OCI-LY7 (cell line): Measurements from ENCODE around the gene RAF1. TPM values are rescaled to one million over a fixed set of nuclear protein-coding genes. Genes with fewer than 3 reads are reported as not detected.
A peak's percentile ranks its signal among the peaks of the same experiment; 100 is the strongest.

Source experiments
- BruUV-seq: library from RNA; stranded (reverse); fragments of 400-500 nt; replicated peaks from 2 replicates; lab custom pipeline; 2021; lab: Mats Ljungman, UMichigan
- CTCF ChIA-PET: fragments of 300-600 bp; sonication (Branson Sonifier 250); formaldehyde crosslinking; loops from one replicate; lab custom pipeline; 2022; ENCODE audit warnings: antibody characterized with exemption; ENCODE audit not compliant: unreplicated experiment; lab: Charles Lee
- POLR2A ChIA-PET: fragments of 300-600 bp; sonication (Branson Sonifier 250); formaldehyde crosslinking; loops from one replicate; lab custom pipeline; 2022; ENCODE audit warnings: antibody characterized with exemption; lab: Charles Lee
- DNase-seq: peaks from one replicate; pipeline ENCODE4 v3.0.0-alpha.2; 2015; ENCODE audit warnings: low spot score
- H2AFZ ChIP-seq: fragments of 200-600 bp; sonication (generic), shearing (Covaris generic); 2 replicates; pipeline ENCODE4 v1.6.1; 2014; ENCODE audit warnings: mild to moderate bottlenecking, antibody characterized with exemption, low read length, moderate library complexity
- H3K27ac ChIP-seq: fragments of 200-600 bp; sonication (generic); 2 replicates; pipeline ENCODE4 v1.5.1; 2014; ENCODE audit warnings: mixed run types, low read depth, mild to moderate bottlenecking, moderate library complexity, low read length, inconsistent platforms; ENCODE audit not compliant: poor library complexity, severe bottlenecking
- H3K36me3 ChIP-seq: fragments of 200-600 bp; sonication (generic); 2 replicates; pipeline ENCODE4 v1.6.1; 2014; ENCODE audit warnings: mild to moderate bottlenecking, antibody characterized with exemption, low read length, moderate library complexity, mixed read lengths; ENCODE audit not compliant: insufficient read depth
- H3K4me1 ChIP-seq: fragments of 200-600 bp; sonication (generic); 2 replicates; pipeline ENCODE4 v1.5.1; 2014; ENCODE audit warnings: mild to moderate bottlenecking, low read length; ENCODE audit not compliant: insufficient read depth, poor library complexity, severe bottlenecking
- H3K4me2 ChIP-seq: fragments of 200-600 bp; sonication (generic); 2 replicates; pipeline ENCODE4 v1.6.1; 2014; ENCODE audit warnings: mild to moderate bottlenecking, low read length
- H3K4me3 ChIP-seq: fragments of 200-600 bp; sonication (generic); 2 replicates; pipeline ENCODE4 v1.5.1; 2014; ENCODE audit warnings: mild to moderate bottlenecking, low read depth, low read length; ENCODE audit not compliant: poor library complexity, severe bottlenecking
- H3K79me2 ChIP-seq: fragments of 200-600 bp; sonication (generic); 2 replicates; pipeline ENCODE4 v1.6.1; 2016; ENCODE audit warnings: low read depth, mild to moderate bottlenecking, low read length, moderate library complexity, mixed read lengths; ENCODE audit not compliant: insufficient read depth
- H3K9me2 ChIP-seq: fragments of 200-600 bp; sonication (generic); 2 replicates; pipeline ENCODE4 v1.6.1; 2016; ENCODE audit warnings: mild to moderate bottlenecking, low read length, mixed read lengths; ENCODE audit not compliant: insufficient read depth
- H3K9me3 ChIP-seq: fragments of 200-600 bp; sonication (generic); 2 replicates; pipeline ENCODE4 v1.6.1; 2014; ENCODE audit warnings: mild to moderate bottlenecking, mixed run types, low read length, mixed read lengths
- H4K20me1 ChIP-seq: fragments of 200-600 bp; sonication (generic); 2 replicates; pipeline ENCODE4 v1.6.1; 2014; ENCODE audit warnings: mild to moderate bottlenecking, antibody characterized with exemption, low read length, moderate library complexity, mixed read lengths; ENCODE audit not compliant: insufficient read depth
- EZH2phosphoT487 ChIP-seq: fragments of 200-600 bp; sonication (generic); IDR thresholded peaks from 2 replicates; pipeline ENCODE4 v1.6.1; 2018; ENCODE audit warnings: low read depth, borderline replicate concordance, mild to moderate bottlenecking, mixed run types, antibody characterized with exemption, low read length, moderate library complexity, mixed read lengths
- intact Hi-C: fragments of 100-400 bp; cut with micrococcal nuclease; formaldehyde crosslinking; loops from one replicate; pipeline ENCODE4 v1.10.0; 2022; ENCODE audit not compliant: unreplicated experiment
- total RNA-seq, 2 experiments: library from RNA; depleted of rRNA in 1 of 2; stranded (reverse); fragments of >200 nt in 1 of 2; shearing (Covaris generic) in 1 of 2; gene quantifications; 2 replicates each; pipeline ENCODE4 v1.2.3, GENCODE V29; 2014 to 2022
- TF ChIP-seq, protein P1 (sequence below): fragments of 200-600 bp; sonication (generic); conservative IDR thresholded peaks from 2 replicates; pipeline ENCODE4 v1.5.1; 2014; ENCODE audit warnings: mild to moderate bottlenecking, antibody characterized with exemption, low read length, moderate library complexity, mixed read lengths

Gene RAF1
- total RNA-seq, 2 experiments from 2014 or later, result 88.0 to 90.8 TPM

DNA sequence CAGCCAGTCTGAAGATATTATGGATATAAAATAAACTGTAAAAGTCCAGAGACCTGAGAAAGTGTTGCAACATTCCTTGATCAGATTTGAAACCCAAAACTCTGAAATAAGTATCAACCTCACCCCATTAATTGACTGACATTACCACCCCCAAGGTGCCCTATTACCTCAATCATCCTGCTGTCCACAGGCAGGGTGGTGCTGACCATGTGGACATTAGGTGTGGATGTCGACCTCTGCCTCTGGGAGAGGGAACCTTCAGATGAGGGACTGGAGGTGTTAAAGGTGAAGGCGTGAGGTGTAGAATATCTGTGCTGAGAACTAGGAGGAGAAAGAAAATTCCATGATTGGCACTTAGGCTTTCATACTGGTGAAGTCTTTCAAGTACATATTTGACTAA, 59.9 kb downstream of the RAF1 start:
- ChIA-PET POLR2A (no interaction called here), CTCF (no interaction called here)
- no peak overlapping the region for H3K27ac ChIP-seq
- no peak overlapping the region for H3K4me3 ChIP-seq
- no peak for TF ChIP-seq EZH2phosphoT487
- TF ChIP-seq, protein P1, sequence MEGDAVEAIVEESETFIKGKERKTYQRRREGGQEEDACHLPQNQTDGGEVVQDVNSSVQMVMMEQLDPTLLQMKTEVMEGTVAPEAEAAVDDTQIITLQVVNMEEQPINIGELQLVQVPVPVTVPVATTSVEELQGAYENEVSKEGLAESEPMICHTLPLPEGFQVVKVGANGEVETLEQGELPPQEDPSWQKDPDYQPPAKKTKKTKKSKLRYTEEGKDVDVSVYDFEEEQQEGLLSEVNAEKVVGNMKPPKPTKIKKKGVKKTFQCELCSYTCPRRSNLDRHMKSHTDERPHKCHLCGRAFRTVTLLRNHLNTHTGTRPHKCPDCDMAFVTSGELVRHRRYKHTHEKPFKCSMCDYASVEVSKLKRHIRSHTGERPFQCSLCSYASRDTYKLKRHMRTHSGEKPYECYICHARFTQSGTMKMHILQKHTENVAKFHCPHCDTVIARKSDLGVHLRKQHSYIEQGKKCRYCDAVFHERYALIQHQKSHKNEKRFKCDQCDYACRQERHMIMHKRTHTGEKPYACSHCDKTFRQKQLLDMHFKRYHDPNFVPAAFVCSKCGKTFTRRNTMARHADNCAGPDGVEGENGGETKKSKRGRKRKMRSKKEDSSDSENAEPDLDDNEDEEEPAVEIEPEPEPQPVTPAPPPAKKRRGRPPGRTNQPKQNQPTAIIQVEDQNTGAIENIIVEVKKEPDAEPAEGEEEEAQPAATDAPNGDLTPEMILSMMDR, result no peak
- intact Hi-C loops, result no loop called here
- peaks cover 96% of the 10 kb centered on the region for H3K36me3 ChIP-seq
- H3K4me2 ChIP-seq, result no peak overlapping the region
- H3K9me3 ChIP-seq, result no peaks in the 10 kb centered on the region
- no TSS peak for BruUV-seq
- H3K79me2 ChIP-seq, result no peaks in the 10 kb centered on the region
- DNase-seq, result no peak
- H2AFZ ChIP-seq, result no peak overlapping the region
- no peaks in the 10 kb centered on the region for H3K4me1 ChIP-seq
- H3K9me2 ChIP-seq, result no peaks in the 10 kb centered on the region
- no peaks in the 10 kb centered on the region for H4K20me1 ChIP-seq

DNA sequence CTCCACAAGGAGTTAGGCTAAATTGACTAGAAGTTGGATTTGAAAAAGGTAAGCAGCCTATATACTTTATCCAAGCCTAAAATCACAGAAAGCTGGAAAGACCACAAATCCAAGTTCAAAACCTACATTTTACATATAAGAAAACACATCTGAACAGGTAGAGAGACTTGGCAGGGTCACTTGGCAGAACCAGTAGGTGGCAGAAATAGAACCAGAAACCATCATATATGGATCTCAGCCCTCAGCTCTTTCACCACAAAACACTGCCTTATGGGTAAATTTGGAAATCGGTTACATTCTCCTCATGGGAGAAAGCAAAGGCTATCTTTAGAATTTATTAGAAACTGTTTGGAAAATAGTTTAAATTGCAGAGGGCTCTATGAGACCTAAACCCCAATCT, 62.8 kb downstream of the RAF1 start:
- BruUV-seq, result no TSS peak
- TF ChIP-seq EZH2phosphoT487, result no peak
- TF ChIP-seq, protein P1, result peak; percentile 43
- Histone ChIP-seq H4K20me1 (no peaks in the 10 kb centered on the region), H3K9me2 (no peaks in the 10 kb centered on the region), H3K4me2 (no peak overlapping the region), H3K4me3 (no peak overlapping the region), H3K9me3 (no peaks in the 10 kb centered on the region), H3K27ac (no peak overlapping the region), H2AFZ (no peak overlapping the region), H3K36me3 (peaks cover 98% of the 10 kb centered on the region), H3K79me2 (no peaks in the 10 kb centered on the region), H3K4me1 (no peaks in the 10 kb centered on the region)
- intact Hi-C loops, result no loop called here
- CTCF ChIA-PET, result no interaction called here
- POLR2A ChIA-PET, result interaction anchor here (0.9 to 1.9 kb wide), 2 partner anchors 13 to 16 kb away, joined by 3 to 9 read pairs; no protein-coding TSS in a partner anchor
- no peak for DNase-seq

DNA sequence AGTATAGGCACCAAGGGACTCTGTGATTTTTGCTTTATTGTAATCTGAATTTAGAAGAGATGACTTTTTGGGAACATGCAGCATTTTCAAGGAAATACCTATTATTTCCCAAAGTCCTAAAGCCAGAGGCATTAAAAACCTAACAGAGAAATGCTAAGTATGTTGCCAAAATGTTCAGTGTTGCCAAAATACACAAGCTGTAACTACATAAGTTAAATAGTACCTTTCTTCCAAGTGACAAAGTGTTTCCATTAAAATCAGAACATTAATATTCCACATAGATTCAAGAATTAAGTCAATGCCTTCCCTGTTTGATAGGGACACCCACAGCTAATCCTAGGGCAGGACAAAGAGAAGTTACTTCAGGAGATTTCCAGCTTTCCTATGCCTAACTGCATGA, 65.0 kb downstream of the RAF1 start:
- no peaks in the 10 kb centered on the region for H3K9me3 ChIP-seq
- H3K4me2 ChIP-seq, result no peak overlapping the region
- H4K20me1 ChIP-seq, result no peaks in the 10 kb centered on the region
- no peaks in the 10 kb centered on the region for H3K4me1 ChIP-seq
- no peak for DNase-seq
- no peaks in the 10 kb centered on the region for H3K9me2 ChIP-seq
- POLR2A ChIA-PET, result interaction anchor here (0.6 to 1.2 kb wide), 4 partner anchors 10 to 64 kb away, joined by 3 to 4 read pairs (median 3); no protein-coding TSS in a partner anchor
- CTCF ChIA-PET, result no interaction called here
- no peak overlapping the region for H3K4me3 ChIP-seq
- TF ChIP-seq, protein P1, result no peak
- no peak for TF ChIP-seq EZH2phosphoT487
- peaks cover 98% of the 10 kb centered on the region for H3K36me3 ChIP-seq
- no peaks in the 10 kb centered on the region for H3K79me2 ChIP-seq
- no peak overlapping the region for H3K27ac ChIP-seq
- BruUV-seq, result no TSS peak
- intact Hi-C loops, result no loop called here
- H2AFZ ChIP-seq, result no peak overlapping the region
